ENCODE results near the gene AKT2.

- TF ChIP-seq POLR2A (IDR thresholded peaks at IDR 0.05; ENCODE audit: low read depth, low read length) (no peak), TAF1 (IDR thresholded peaks at IDR 0.05; ENCODE audit: low read depth, low read length) (no peak), POLR2AphosphoS5 (IDR thresholded peaks at IDR 0.05; ENCODE audit: low read depth, low read length) (no peak)
Measured at GRCh38 chr19:40216777-40217026, 68.4 kb downstream of the AKT2 start.
